Endothelial cell of umbilical vein (primary cell): ENCODE data around the gene GPR162. TPM values are rescaled to one million over a fixed set of nuclear protein-coding genes. Genes with fewer than 3 reads are reported as not detected.

Experiments
- BruUV-seq: library from RNA; stranded (reverse); fragments of 400-500 nt; replicated peaks from 2 replicates; lab custom pipeline; 2021; lab: Mats Ljungman, UMichigan
- CTCF ChIA-PET: fragments of 300-600, 350-600 bp; sonication (Branson Sonifier 250); formaldehyde crosslinking; loops from one replicate; lab custom pipeline; 2021; ENCODE audit warnings: antibody characterized with exemption, inconsistent platforms; lab: Charles Lee
- POLR2A ChIA-PET: fragments of 300-600, 350-600 bp; sonication (Branson Sonifier 250); formaldehyde crosslinking; loops from one replicate; lab custom pipeline; 2021; ENCODE audit warnings: antibody characterized with exemption, inconsistent platforms; lab: Charles Lee
- DNase-seq: peaks from one replicate; pipeline ENCODE4 v3.0.0-alpha.2; 2011; ENCODE audit warnings: low read depth, low spot score
- FAIRE-seq: peaks from 2 replicates; lab custom pipeline; 2011; peaks lifted over from hg19 to GRCh38; lab: Jason Lieb, UNC
- H2AFZ ChIP-seq: 2 replicates; pipeline ENCODE4 v1.6.0; 2012; ENCODE audit warnings: low read depth, low read length, control low read depth, inconsistent platforms
- H3K27ac ChIP-seq: 2 replicates; pipeline ENCODE4 v1.5.1; 2011; ENCODE audit warnings: low read depth, mild to moderate bottlenecking, control low read depth, low read length, moderate library complexity; ENCODE audit not compliant: insufficient read depth
- H3K27me3 ChIP-seq, 2 experiments: 2 replicates each; pipeline versions ENCODE4 v1.6.0 to v1.6.1; 2011; ENCODE audit warnings: low read length in 2 of 2, mixed read lengths in 1 of 2; ENCODE audit not compliant: control insufficient read depth in 2 of 2, insufficient read depth in 2 of 2
- H3K36me3 ChIP-seq, 2 experiments: 2 replicates in 1 of 2; 3 replicates in 1 of 2; pipeline ENCODE4 v1.5.1; 2011; ENCODE audit warnings: low read length in 2 of 2, mild to moderate bottlenecking in 1 of 2, moderate library complexity in 1 of 2; ENCODE audit not compliant: control insufficient read depth in 2 of 2, insufficient read depth in 2 of 2; ENCODE audit errors: extremely low read depth in 1 of 2
- H3K4me1 ChIP-seq: 3 replicates; pipeline ENCODE4 v1.5.1; 2011; ENCODE audit warnings: mild to moderate bottlenecking, low read length; ENCODE audit not compliant: control insufficient read depth, insufficient read depth; ENCODE audit errors: extremely low read depth
- H3K4me2 ChIP-seq: 2 replicates; pipeline ENCODE4 v1.6.1; 2011; ENCODE audit warnings: low read length, control low read depth, mixed read lengths; ENCODE audit not compliant: insufficient read depth
- H3K4me3 ChIP-seq, 3 experiments: fragments of 200-600 bp in 1 of 3; sonication (generic), shearing (Covaris generic) in 1 of 3; replicated peaks in 1 of 3; 2 replicates each; pipeline ENCODE4 v1.5.1; 2011 to 2016; ENCODE audit warnings: control low read depth in 3 of 3, low read length in 3 of 3, mild to moderate bottlenecking in 2 of 3, inconsistent platforms in 1 of 3, low read depth in 1 of 3, moderate library complexity in 1 of 3; ENCODE audit not compliant: insufficient read depth in 1 of 3
- H3K79me2 ChIP-seq: 2 replicates; pipeline ENCODE4 v1.6.0; 2012; ENCODE audit warnings: low read length, inconsistent platforms; ENCODE audit not compliant: control insufficient read depth, insufficient read depth
- H3K9ac ChIP-seq: replicated peaks from 2 replicates; pipeline ENCODE3; 2011; ENCODE audit warnings: low read length, control low read depth; ENCODE audit not compliant: insufficient read depth; ENCODE audit errors: extremely low read depth
- H3K9me1 ChIP-seq: replicated peaks from 3 replicates; pipeline ENCODE4 v1.6.0; 2011; ENCODE audit warnings: mild to moderate bottlenecking, low read length; ENCODE audit not compliant: control insufficient read depth, insufficient read depth; ENCODE audit errors: extremely low read depth
- H3K9me3 ChIP-seq: replicated peaks from 2 replicates; pipeline ENCODE4 v1.5.1; 2012; ENCODE audit warnings: low read length, inconsistent platforms; ENCODE audit not compliant: control insufficient read depth, insufficient read depth
- H4K20me1 ChIP-seq: replicated peaks from 2 replicates; pipeline ENCODE3; 2011; ENCODE audit warnings: mild to moderate bottlenecking, low read length; ENCODE audit not compliant: control insufficient read depth, insufficient read depth; ENCODE audit errors: extremely low read depth
- EZH2 ChIP-seq: IDR thresholded peaks from 2 replicates; pipeline ENCODE4 v1.6.1; 2012; ENCODE audit warnings: borderline replicate concordance, low read depth, mild to moderate bottlenecking, moderate library complexity, low read length, inconsistent platforms; ENCODE audit not compliant: severe bottlenecking
- GATA2 ChIP-seq: IDR thresholded peaks from 2 replicates; pipeline ENCODE4 v1.7.0; 2011; ENCODE audit warnings: low read depth, mild to moderate bottlenecking, moderate library complexity, mixed read lengths, low read length; ENCODE audit not compliant: insufficient read length, insufficient read depth
- MYC ChIP-seq: IDR thresholded peaks from one replicate; pipeline ENCODE4 v1.6.1; 2011; ENCODE audit warnings: mild to moderate bottlenecking, low read depth, low read length
- POLR2A ChIP-seq: IDR thresholded peaks from 2 replicates; pipeline ENCODE4 v1.6.1; 2012; ENCODE audit warnings: low read depth, mild to moderate bottlenecking, control low read depth, low read length
- POLR2AphosphoS5 ChIP-seq: IDR thresholded peaks from 2 replicates; pipeline ENCODE4 v1.6.1; 2012; ENCODE audit warnings: low read depth, mild to moderate bottlenecking, control low read depth, low read length, moderate library complexity; ENCODE audit not compliant: insufficient read depth
- dilution Hi-C: fragments of 300-500 bp; cut with MboI; formaldehyde crosslinking; loops from one replicate; pipeline ENCODE4 v1.15.0; 2019; ENCODE audit warnings: low sequenced_read_pairs; ENCODE audit not compliant: extremely low pct_ligation_motif_present
- intact Hi-C: fragments of 100-400 bp; cut with micrococcal nuclease; formaldehyde crosslinking; loops from one replicate; pipeline ENCODE4 v1.10.0; 2022
- polyA plus RNA-seq, 4 experiments: library from polyadenylated mRNA; depleted of rRNA in 3 of 4; stranded (reverse) in 3 of 4; unstranded in 1 of 4; fragments of >200 nt; gene quantifications; 2 replicates each; pipeline versions ENCODE4 v1.2.1 to v1.2.3, GENCODE V29; 2011 to 2012; ENCODE audit warnings: missing spikeins in 1 of 4
- total RNA-seq: library from RNA; stranded (reverse); gene quantifications from 2 replicates; pipeline ENCODE4 v1.2.3, GENCODE V29; 2021
- TF ChIP-seq, protein P1 (sequence below), 2 donors: IDR thresholded peaks; 1 replicate in 1 of 2; 2 replicates in 1 of 2; pipeline ENCODE4 v1.5.1; 2011; ENCODE audit warnings: low read length in 2 of 2, mild to moderate bottlenecking in 2 of 2, moderate library complexity in 2 of 2, control low read depth in 1 of 2, inconsistent platforms in 1 of 2, low read depth in 1 of 2; ENCODE audit not compliant: insufficient read depth in 1 of 2; ENCODE audit errors: extremely low read depth in 1 of 2

GPR162 gene
- total and polyA plus RNA-seq, 2 donors (not counting 3 experiments of a cell fraction or from before 2014, with no cell fraction given): 9.7 to 13.7 TPM

GRCh38 chr12:6824085-6824775 is 2.6 kb downstream of the GPR162 start:
- POLR2A ChIA-PET: interaction anchor here (1.1 kb wide), 1 partner anchor 58 kb away, joined by 4 read pairs; the partner anchor contains the start of gene PTMS

More at GRCh38 chr12:6824085-6824775, 2.6 kb downstream of the GPR162 start:
- intact Hi-C loops (no loop called here), dilution Hi-C loops (no loop called here)
- no peak overlapping the region for H3K4me2 ChIP-seq
- H2AFZ ChIP-seq: no peak overlapping the region
- H3K27me3 ChIP-seq: peaks cover 3% of the 10 kb centered on the region in 2 experiments
- no peak overlapping the region for H3K27ac ChIP-seq
- H3K4me3 ChIP-seq: no peak overlapping the region
- TF ChIP-seq POLR2AphosphoS5: no peak
- TF ChIP-seq POLR2A: no peak
- TF ChIP-seq MYC: no peak
- no peak for TF ChIP-seq GATA2
- TF ChIP-seq, protein P1, sequence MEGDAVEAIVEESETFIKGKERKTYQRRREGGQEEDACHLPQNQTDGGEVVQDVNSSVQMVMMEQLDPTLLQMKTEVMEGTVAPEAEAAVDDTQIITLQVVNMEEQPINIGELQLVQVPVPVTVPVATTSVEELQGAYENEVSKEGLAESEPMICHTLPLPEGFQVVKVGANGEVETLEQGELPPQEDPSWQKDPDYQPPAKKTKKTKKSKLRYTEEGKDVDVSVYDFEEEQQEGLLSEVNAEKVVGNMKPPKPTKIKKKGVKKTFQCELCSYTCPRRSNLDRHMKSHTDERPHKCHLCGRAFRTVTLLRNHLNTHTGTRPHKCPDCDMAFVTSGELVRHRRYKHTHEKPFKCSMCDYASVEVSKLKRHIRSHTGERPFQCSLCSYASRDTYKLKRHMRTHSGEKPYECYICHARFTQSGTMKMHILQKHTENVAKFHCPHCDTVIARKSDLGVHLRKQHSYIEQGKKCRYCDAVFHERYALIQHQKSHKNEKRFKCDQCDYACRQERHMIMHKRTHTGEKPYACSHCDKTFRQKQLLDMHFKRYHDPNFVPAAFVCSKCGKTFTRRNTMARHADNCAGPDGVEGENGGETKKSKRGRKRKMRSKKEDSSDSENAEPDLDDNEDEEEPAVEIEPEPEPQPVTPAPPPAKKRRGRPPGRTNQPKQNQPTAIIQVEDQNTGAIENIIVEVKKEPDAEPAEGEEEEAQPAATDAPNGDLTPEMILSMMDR (IDR thresholded peaks at IDR 0.05; ENCODE audit: extremely low read depth in 1 of 2, insufficient read depth in 1 of 2, low read depth in 1 of 2, low read length in 2 of 2): no peak
- no peak for TF ChIP-seq EZH2
- CTCF ChIA-PET: interaction anchor here (0.8 to 12.0 kb wide), 19 partner anchors 10 to 271 kb away, joined by 3 to 148 read pairs (median 5); partner anchors contain the start of genes CD4, COPS7A, LAG3 and MLF2
- DNase-seq: no peak
- no peaks in the 10 kb centered on the region for H3K36me3 ChIP-seq
- peaks cover 23% of the 10 kb centered on the region for H3K4me1 ChIP-seq
- no peaks in the 10 kb centered on the region for H4K20me1 ChIP-seq
- no peaks in the 10 kb centered on the region for H3K9me1 ChIP-seq
- H3K79me2 ChIP-seq: peaks cover 10% of the 10 kb centered on the region
- no TSS peak for BruUV-seq
- no peak for FAIRE-seq
- H3K9me3 ChIP-seq: no peaks in the 10 kb centered on the region
- no peak overlapping the region for H3K9ac ChIP-seq
